ENCODE measurements around the gene SCAPER.
"Not testable (repeated sequence)": the region's sequence is repeated elsewhere in the genome, so short reads cannot be mapped to it uniquely, and the experiment has no call there.

Gene SCAPER

DNA sequence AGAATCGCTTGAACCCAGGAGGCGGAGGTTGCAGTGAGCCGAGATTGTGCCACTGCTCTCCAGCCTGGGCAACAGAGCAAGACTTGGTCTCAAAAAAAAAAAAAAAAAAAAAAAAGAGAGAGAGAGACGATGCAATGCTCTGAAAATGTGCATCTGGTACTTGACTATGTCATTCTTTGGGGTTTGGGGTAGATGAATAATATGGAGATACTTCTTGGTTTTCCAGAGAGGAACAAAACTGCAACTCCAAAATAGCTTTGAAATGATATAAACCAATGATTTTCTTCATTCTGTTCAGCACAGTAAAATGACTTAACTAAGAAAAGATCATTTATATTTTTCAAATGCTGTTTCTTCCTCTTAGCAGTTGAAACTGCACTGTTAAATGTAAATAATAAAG is 409.7 kb downstream of the SCAPER start:
- DNase-seq (ENCODE audit: low read depth), result no peak

DNA sequence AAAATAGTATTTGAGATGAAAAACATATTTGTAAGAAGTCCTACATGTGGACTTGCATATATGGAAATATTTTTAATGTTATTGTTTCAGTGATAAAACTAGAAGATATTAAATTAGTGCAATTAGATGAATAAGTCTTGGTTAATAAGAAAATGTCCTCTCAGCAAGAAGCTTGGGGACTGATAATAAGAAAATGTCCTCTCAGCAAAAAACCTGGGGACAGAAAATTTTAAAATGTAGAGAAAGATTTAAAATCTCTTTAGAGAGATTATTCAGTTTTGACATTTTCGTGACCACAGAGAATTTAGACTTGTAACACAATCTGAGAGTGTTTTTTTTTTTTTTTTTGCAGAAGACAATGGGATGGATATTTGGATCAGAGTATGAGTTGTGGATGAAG is 412.6 kb downstream of the SCAPER start:
- DNase-seq (ENCODE audit: low read depth), result no peak

DNA sequence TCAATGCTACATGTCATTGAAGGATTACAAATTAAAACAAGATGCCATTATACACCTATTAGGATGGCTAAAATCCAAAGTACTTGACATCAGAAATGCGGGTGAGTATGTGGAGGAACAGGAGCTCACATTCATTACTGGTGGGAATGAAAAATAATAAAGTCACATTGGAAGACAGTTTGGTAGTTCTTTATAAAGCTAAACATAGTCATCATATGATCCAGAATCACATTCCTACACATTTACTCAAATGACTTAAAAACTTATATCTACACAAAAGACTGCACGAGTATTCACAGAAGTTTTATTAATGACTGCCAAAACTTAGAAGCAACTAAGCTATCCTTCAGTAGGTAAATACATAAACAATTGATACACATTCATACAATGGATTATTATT is 421.4 kb downstream of the SCAPER start:
- DNase-seq (ENCODE audit: low read depth), result no peak

GRCh38 chr15:76483018-76483417 is 422.1 kb downstream of the SCAPER start:
- DNase-seq (ENCODE audit: low read depth), result no peak

- DNase-seq (ENCODE audit: low read depth), result no peak
Measured at GRCh38 chr15:76480267-76480666, 424.9 kb downstream of the SCAPER start.

GRCh38 chr15:76470691-76471090 is 434.4 kb downstream of the SCAPER start:
- DNase-seq (ENCODE audit: low read depth), result no peak

DNA sequence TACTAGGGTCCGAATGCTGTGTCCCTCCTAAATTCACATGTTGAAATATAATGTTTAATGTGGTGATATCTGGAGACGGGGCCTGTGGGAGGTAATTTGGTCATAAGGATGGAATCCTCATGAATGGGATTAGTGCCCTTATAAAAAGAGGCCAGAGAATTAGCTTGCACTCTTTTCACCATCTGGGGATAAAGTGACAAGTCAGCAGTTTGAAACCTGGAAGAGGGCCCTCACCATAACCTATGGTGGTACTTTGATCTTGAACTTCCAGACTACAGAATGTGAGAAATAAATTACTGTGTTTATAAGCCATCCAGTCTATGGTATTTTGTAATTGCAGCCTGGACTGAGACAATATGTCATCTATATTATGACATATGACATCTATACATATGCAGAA is 436.4 kb downstream of the SCAPER start:
- DNase-seq (ENCODE audit: low read depth), result no peak

DNA sequence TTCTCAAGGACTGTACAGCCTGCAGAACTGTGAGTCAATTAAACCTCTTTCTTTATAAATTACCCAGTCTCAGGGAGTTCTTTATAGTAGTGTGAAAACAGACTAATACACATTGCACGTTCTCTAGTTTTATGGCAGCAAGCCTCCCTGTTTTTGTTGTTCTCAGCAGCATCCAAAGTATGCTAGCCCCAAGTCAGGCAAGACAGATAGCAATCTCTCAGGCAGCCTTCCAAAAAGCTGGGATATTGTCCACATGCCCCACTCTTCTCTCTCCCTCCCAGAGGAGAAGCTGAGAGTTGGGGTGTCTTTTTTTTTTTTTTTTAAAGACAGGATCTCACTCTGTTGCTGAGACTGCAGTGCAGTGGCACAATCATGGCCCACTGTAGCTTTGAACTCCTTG is 438.0 kb downstream of the SCAPER start:
- no peak for DNase-seq (ENCODE audit: low read depth)

DNA sequence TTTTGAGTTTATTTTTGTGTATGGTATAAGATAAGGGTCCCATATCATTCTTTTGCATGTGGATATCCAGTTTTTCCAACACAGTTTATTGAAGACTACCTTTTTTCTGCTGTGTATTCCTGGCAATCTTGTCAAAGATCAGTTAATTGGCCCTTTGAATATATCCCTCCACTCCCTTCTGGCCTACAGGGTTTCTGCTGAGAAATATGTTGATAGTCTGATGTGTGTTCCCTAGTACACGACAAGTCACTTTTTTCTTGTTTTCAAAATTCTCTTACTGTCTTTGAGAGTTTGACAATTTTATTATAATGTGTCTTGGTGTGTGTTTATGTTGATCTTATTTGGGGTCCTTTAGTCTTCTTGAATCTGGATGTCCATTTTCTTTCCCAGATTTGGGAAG is 439.4 kb downstream of the SCAPER start:
- DNase-seq (ENCODE audit: low read depth), result no peak

- no peak for DNase-seq (ENCODE audit: low read depth)
Measured at GRCh38 chr15:76464247-76464646, 440.9 kb downstream of the SCAPER start.

DNA sequence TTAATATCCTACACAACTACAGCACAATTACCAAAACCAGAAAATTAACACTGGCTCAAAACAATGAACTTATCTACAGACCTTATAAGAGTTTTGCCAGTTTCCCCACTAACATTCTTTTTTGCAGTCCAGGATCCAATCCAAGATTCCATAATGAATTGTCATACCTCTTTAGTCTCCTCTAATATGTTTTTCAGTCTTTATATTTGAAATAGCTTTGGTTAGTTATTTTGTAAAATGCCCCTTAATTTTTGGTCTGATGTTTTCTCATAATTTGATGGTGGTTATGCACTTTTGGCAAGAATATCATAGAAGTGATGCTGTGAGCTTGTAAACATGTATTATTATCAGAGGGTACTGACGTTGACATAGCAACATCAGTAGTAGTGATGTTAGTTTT is 444.3 kb downstream of the SCAPER start:
- no peak for DNase-seq (ENCODE audit: low read depth)

GRCh38 chr15:76460347-76460746 is 444.8 kb downstream of the SCAPER start:
- DNase-seq (ENCODE audit: low read depth), result no peak

GRCh38 chr15:76451540-76451939 is 453.6 kb downstream of the SCAPER start:
- no peak for DNase-seq (ENCODE audit: low read depth)

DNA sequence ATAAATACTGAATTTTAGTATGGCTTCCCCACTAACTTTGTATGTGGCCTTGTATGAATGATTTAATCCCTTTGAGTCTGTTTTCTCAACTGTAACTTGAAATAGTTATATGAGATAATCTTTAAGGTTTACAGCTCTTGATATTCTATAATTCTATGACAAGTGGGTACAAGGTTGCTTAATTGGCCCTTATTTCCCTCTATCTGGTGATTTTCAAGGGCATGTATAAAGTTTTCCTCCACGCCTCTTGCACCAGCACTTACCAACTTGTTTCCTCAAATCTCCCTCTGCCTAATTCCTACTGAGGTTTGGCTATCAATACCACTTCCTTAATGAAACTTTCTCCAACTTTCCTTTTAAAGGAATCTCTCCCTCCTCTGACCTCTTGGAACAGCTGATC is 455.7 kb downstream of the SCAPER start:
- DNase-seq (ENCODE audit: low read depth), result no peak

- no peak for DNase-seq (ENCODE audit: low read depth)
Measured at GRCh38 chr15:76448755-76449154, 456.4 kb downstream of the SCAPER start.

DNA sequence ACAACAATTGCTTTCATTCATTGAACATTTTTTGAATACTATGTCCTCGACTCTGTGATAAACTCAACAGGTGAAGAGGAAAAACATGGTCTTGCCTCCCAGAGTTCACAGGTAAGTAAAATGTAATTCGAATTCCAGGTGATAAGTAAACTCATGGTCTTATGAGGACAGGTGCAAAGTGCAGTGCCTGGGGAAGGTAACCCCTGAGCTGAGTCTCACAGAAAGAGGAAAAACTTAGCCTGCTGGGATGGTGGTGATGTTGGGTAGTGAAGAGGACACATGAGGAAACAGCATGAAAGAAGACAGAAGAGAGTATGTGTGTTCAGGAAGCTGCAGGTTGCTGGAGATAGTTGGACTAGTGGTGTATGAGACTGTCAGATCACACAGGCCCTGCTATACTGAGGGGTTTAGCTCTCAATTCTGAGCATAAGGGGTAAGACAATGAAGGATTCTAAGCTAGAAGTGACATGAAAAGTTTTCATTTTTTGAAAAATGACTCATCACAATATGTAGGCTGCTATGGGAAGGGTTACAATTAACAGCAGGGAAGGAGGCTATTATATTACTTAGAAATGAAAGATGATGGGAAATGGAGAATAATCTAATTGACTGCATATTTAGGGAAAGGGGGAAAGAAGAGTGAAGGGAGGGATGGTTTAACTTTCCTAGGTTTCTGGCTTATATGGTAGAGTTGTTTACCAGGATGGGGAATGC is 457.3 kb downstream of the SCAPER start:
- DNase-seq (ENCODE audit: low read depth), result no peak

DNA sequence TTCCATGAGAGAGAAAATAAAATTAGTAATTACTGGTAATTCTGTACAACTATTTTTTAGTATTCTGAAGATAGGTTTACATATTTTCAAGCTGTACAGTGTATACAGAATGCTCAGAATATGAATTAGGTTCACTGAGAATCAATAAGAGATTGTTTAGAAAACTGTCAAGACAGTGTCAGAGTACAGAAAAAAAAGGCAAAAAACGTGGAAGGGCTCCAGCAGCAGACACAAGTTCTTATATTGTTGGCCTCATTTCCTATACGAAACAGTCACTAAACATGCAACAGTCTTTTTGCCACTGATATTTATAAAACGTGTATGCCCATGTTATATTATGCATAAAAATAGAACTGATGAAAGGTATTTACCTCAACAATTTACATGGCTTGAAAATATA is 464.7 kb downstream of the SCAPER start:
- no peak for DNase-seq (ENCODE audit: low read depth)

DNA sequence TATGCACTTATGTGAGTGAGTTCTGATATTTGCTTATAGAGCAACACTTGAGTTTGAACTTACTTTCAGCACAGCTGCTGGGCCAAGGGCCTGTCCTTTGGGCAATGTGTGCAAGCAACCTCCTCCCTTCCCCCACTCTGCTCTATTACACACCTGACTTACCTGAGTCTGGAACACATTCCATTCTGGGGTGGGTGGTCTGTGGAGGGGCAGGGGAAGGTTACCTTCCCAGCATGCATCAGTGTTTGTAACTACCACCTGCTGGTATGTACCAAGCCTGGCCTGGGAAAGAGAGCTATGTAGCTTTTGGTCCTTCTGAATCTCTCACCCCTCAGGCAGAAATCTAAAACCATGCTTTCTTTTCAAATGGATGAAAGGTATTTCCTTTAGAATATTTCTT is 465.6 kb downstream of the SCAPER start:
- DNase-seq (ENCODE audit: low read depth), result no peak

DNA sequence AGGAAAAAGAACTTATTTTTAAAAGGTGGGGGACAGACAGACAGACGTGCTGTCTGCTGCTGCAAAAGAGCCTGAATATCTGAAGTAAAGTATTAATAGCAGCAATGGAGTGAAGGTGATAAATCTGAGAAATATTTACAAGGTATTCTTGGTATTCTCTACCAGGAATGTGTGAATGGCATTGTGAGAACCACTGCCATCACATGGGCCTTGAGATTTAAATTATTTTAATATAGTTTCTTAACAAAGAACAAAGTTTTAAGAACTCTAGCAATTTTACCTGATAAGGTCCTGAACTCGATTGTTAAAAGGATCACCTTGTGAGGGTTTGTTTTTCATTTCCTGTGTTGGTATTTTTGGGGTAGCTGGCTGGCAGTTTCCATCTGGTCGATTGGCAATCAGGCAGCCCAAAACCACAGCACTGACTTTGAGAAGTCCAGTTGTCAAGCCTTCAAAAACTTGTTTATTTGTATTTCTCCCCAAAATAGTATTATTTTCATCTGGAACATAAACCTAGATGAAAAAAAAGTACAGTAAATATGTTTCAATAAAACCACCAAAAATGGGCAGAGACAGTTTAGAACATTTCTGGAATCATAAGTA is 471.2 kb downstream of the SCAPER start:
- DNase-seq (ENCODE audit: low read depth), result no peak

DNA sequence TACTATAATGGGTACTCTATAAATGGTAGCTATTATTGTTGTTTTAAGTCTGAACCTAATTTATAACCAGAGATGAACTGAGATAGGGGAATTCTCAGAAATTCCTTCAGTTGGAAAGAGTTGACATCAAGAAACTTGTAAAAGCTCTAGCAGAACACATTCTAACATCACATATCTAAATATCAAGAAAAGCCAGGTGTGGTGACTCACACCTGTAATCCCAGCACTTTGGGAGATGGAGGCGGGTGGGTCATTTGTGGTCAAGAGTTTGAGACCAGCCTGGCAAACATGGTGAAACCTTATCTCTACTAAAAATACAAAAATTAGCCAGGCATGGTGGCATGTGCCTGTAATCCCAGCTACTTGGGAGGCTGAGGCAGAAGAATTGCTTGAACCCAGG is 472.1 kb downstream of the SCAPER start:
- not testable (repeated sequence) for DNase-seq (ENCODE audit: low read depth)

GRCh38 chr15:76432604-76433003 is 472.5 kb downstream of the SCAPER start:
- no peak for DNase-seq (ENCODE audit: low read depth)

DNA sequence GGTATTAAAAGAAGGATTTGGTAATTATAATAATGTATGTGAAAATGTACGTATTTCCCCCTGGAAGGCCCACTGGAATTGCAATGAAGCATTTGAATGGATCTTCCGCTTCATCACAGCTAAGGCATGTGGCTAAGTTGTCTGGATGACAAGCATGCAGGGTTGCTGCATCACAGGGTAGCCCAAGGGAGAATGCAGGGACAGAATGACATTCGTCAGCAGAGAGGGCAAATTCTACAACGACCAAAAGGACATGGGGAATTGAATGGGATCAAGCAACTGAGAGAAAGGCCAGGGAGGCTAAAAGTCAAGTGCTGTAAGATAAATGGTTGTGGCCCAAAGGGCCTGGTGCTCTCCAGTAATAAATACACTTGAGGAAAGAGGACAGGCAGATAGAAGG is 473.2 kb downstream of the SCAPER start:
- DNase-seq (ENCODE audit: low read depth), result no peak

DNA sequence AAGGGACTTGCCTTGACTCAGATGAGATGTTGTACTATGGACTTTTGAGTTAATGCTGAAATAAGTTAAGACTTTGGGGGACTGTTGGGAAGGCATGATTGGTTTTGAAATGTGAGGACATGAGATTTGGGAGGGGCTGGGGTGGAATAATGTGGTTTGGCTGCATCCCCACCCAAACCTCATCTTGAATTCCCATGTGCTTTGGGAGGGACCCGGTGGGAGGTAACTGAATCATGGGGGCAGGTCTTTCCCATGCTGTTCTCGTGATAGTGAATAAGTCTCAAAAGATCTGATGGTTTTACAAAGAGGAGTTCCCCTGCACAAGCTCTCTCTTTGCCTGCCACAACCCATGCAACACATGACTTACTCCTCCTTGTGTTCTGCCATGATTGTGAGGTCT is 474.4 kb downstream of the SCAPER start:
- DNase-seq (ENCODE audit: low read depth), result not testable (repeated sequence)

DNA sequence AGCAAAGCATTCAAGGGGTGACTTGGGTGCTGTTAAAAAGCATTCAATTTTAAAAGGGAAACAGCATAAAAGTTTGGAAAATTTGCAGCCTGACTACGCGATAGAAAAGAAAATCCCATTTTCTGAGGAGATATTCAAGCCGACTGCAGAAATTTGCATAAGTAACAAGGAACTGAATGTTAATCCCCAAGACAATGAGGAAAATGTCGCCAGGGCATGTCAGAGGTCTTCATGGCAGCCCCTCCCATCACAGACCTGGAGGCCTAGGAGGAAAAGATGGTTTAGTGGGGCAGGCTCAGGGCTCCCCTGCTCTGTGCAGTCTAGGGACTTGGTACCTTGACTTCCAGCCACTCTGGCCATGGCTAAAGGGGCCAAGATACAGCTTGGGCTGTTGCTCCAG is 475.5 kb downstream of the SCAPER start:
- DNase-seq (ENCODE audit: low read depth), result no peak
